Spleen (tissue), 11 donors: ENCODE measurements around the gene RNF123. TPM values are rescaled to one million over a fixed set of nuclear protein-coding genes. Genes with fewer than 3 reads are reported as not detected.
A peak's percentile ranks its signal among the peaks of the same experiment; 100 is the strongest.

Experiments used
- DNase-seq: peaks from one replicate; pipeline ENCODE4 v3.0.0-alpha.2; 2020
- H3K27ac ChIP-seq, 8 donors: fragments of 200-600 bp; sonication (generic) in 7 of 8; 1 replicate in 4 of 8; 2 replicates in 4 of 8; pipeline versions ENCODE4 v1.5.0 to v1.8.0; 2016 to 2021; ENCODE audit warnings: inconsistent platforms in 4 of 8, mild to moderate bottlenecking in 4 of 8, moderate library complexity in 1 of 8
- H3K27me3 ChIP-seq, 7 donors: fragments of 200-600 bp; sonication (generic) in 6 of 7; replicated peaks in 1 of 7; 1 replicate in 4 of 7; 2 replicates in 3 of 7; pipeline versions ENCODE4 v1.5.0 to v1.8.0; 2016 to 2021; ENCODE audit warnings: inconsistent platforms in 3 of 7, mild to moderate bottlenecking in 1 of 7
- H3K36me3 ChIP-seq, 6 donors: fragments of 200-600 bp; sonication (generic) in 5 of 6; 1 replicate in 4 of 6; 2 replicates in 2 of 6; pipeline versions ENCODE4 v1.5.0 to v1.8.0; 2016 to 2021; ENCODE audit warnings: inconsistent platforms in 2 of 6
- H3K4me1 ChIP-seq, 6 donors: fragments of 200-600 bp; sonication (generic) in 5 of 6; 1 replicate in 3 of 6; 2 replicates in 3 of 6; pipeline versions ENCODE4 v1.5.0 to v1.8.0; 2016 to 2021; ENCODE audit warnings: inconsistent platforms in 3 of 6
- H3K4me3 ChIP-seq, 8 donors: fragments of 200-600 bp; sonication (generic) in 7 of 8; 1 replicate in 4 of 8; 2 replicates in 4 of 8; pipeline versions ENCODE4 v1.5.0 to v1.8.0; 2016 to 2021; ENCODE audit warnings: inconsistent platforms in 4 of 8, mild to moderate bottlenecking in 4 of 8, moderate library complexity in 2 of 8
- H3K9me3 ChIP-seq, 8 donors: fragments of 200-600 bp; sonication (generic) in 7 of 8; 1 replicate in 4 of 8; 2 replicates in 4 of 8; pipeline versions ENCODE4 v1.5.0 to v1.8.0; 2016 to 2021; ENCODE audit warnings: inconsistent platforms in 4 of 8
- POLR2A ChIP-seq, 3 donors: fragments of 450-650 bp; IDR thresholded peaks; one replicate each; pipeline ENCODE4 v1.5.1; 2017; ENCODE audit warnings: antibody characterized with exemption in 3 of 3, mild to moderate bottlenecking in 1 of 3
- POLR2AphosphoS5 ChIP-seq, 3 donors: sonication (generic); formaldehyde crosslinking; IDR thresholded peaks; one replicate each; pipeline ENCODE4 v1.5.1; 2017; ENCODE audit warnings: antibody characterized with exemption in 3 of 3
- WGBS, 5 donors: extraction: QIAGEN DNeasy Blood & Tissue Kit in 3 of 5; methylation state at CpG; one replicate each; pipeline versions ENCODE4 v1.1.5 to v1.1.7; 2013 to 2018; 5-methylcytosine and 5-hydroxymethylcytosine counted together
- intact Hi-C: fragments of 100-400 bp; cut with DNase I; formaldehyde crosslinking; loops from one replicate; pipeline ENCODE4 v1.15.0; 2023; ENCODE audit warnings: low total_unique reads
- polyA plus RNA-seq, 3 donors: library from polyadenylated mRNA; stranded (reverse); fragments of 200-250 nt; gene quantifications; one replicate each; pipeline ENCODE4 v1.2.1, GENCODE V29; 2013
- total RNA-seq, 7 donors: library from RNA; depleted of rRNA in 3 of 7; stranded (reverse); fragments of >200 nt in 3 of 7; fragmentation: NEBNext Ultra II Directional in 4 of 7; extraction: Animal tissue kit (Norgen Biotek cat#: 25700) in 4 of 7; gene quantifications; one replicate each; pipeline versions ENCODE4 v1.1.0 to v1.2.1, GENCODE V29; 2016 to 2021
- TF ChIP-seq, protein P1 (sequence below), 11 experiments: fragments of 200-600 bp in 7 of 11; fragments of 450-650 bp in 4 of 11; sonication (generic) in 4 of 11; IDR thresholded peaks in 8 of 11; conservative IDR thresholded peaks in 3 of 11; 1 replicate in 7 of 11; 2 replicates in 4 of 11; pipeline versions ENCODE4 v1.4.0 to v1.8.0; 2016 to 2021; ENCODE audit warnings: antibody characterized with exemption in 11 of 11, inconsistent platforms in 4 of 11, mild to moderate bottlenecking in 1 of 11
- donor health status: healthy with polysubstance abuse.
- donor health status: DM: no; HTN: no; CAD: no; lungs with moderate emphysema.
- donor health status: DM: no; HTN: no; CAD: no.
- donor health status: Bipolar disorder and iron deficiency.
- donor health status: healthy.
- donor health status: DM: no; HTN: no; CAD: no.
- donor health status: DM: yes; HTN: yes; CAD: no.

Gene RNF123
- total and polyA plus RNA-seq, 10 donors = 11.6 to 57.5 (median 37.9) TPM

DNA sequence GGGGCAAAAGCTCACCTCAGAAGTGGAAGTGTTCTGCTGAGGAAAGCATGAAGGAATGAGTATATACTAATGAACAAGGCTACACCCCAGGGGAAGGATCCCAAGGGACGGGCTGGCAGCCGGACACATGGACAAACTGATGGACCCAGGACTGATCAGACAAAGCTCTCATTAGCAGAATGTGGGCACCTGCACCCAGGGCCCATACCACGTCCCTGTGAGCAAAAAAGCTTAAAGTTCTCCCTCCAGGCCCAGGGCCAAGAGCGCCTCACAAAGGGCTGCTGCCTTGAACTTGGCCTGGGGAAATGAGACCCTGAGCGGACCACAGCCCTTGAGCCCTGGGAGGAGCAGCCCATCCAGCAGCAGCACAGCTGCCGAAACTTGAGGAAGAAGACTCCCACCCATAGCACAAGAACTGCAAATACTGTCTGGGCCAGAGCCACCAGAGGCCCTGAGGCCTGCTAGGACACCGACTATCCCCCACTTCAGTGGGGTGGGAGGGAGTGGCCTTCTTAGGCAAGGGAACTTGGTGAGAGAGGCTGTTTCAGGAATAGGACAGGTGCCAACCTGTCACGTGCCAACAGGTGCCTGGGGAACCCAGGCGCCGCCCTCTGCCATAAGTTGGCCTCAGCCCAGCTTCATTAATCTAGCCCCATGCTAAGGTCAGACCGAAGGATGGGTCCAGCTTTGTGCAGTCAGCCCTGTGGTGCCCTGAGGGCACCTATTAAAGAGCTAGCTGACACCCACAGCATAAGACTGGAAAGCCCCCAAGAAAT, 36.7 kb downstream of the RNF123 start:
- Histone ChIP-seq H3K4me1 (peaks cover 15 to 51% (median 25%) of the 10 kb centered on the region in 6 donors), H3K36me3 (peaks cover 4 to 82% (median 45%) of the 10 kb centered on the region in 6 donors), H3K9me3 (no peaks in the 10 kb centered on the region), H3K4me3 (no peak overlapping the region), H3K27me3 (no peaks in the 10 kb centered on the region), H3K27ac (peak overlapping the region in 5 of 8 donors; percentile 43 to 98 (median 47))
- no peak for DNase-seq
- intact Hi-C loops = no loop called here
- TF ChIP-seq POLR2AphosphoS5 (IDR thresholded peaks at IDR 0.05) (peak in 1 of 3 donors; percentile 10), POLR2A (IDR thresholded peaks at IDR 0.05) (no peak)
- TF ChIP-seq, protein P1, sequence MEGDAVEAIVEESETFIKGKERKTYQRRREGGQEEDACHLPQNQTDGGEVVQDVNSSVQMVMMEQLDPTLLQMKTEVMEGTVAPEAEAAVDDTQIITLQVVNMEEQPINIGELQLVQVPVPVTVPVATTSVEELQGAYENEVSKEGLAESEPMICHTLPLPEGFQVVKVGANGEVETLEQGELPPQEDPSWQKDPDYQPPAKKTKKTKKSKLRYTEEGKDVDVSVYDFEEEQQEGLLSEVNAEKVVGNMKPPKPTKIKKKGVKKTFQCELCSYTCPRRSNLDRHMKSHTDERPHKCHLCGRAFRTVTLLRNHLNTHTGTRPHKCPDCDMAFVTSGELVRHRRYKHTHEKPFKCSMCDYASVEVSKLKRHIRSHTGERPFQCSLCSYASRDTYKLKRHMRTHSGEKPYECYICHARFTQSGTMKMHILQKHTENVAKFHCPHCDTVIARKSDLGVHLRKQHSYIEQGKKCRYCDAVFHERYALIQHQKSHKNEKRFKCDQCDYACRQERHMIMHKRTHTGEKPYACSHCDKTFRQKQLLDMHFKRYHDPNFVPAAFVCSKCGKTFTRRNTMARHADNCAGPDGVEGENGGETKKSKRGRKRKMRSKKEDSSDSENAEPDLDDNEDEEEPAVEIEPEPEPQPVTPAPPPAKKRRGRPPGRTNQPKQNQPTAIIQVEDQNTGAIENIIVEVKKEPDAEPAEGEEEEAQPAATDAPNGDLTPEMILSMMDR (IDR thresholded peaks at IDR 0.05 in 8 of 11, conservative IDR thresholded peaks at IDR 0.05 in 3 of 11) = no peak
- WGBS, 5 donors = 82 to 89% (median 88%) methylated on average over 9 to 11 of the region's 11 CpGs

DNA sequence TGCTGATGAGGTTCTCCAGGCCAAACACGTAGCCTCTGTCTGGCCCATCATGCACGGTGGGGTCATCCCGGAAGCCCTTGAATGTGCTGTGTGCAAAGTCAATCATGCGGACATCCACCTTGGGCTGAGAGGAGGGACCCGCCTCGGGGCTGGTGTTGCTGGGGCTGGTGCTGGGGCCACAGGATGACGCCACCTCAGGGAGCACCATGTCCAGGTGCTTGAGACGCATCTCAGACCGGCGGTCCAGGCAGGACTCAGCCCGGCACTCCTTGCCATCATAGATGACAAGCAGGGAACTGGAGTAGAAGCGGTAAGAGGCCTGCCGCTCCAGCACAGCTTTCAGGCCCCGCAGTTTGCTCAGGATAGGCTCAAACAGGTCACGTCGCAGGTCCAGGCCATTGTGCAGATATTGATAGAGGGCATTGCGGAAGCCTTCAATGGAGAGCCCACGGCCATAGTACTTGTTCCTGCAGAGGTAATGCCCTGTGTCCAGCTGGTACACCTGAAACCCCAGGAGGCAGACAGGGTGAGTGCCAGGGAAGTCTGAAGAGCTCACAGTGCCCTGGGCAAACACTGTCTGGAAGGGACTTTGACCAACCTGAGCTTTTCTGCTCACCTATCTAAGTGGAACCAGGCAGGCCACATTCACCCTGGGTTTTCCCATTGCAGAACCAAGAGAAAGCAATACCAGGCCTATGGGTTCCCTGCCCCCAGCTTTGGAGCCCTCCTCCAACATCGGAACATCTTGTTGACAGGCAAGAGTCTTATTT, 38.0 kb downstream of the RNF123 start:
- Histone ChIP-seq H3K9me3 (no peaks in the 10 kb centered on the region), H3K27me3 (no peaks in the 10 kb centered on the region), H3K36me3 (peaks cover 4 to 82% (median 44%) of the 10 kb centered on the region in 6 donors), H3K4me3 (no peak overlapping the region), H3K4me1 (peaks cover 12 to 38% (median 22%) of the 10 kb centered on the region in 6 donors), H3K27ac (peak overlapping the region in 5 of 8 donors; percentile 43 to 98 (median 47))
- TF ChIP-seq POLR2A (IDR thresholded peaks at IDR 0.05) = no peak
- peak in 2 of 3 donors; percentile 30 to 67 for TF ChIP-seq POLR2AphosphoS5 (IDR thresholded peaks at IDR 0.05)
- WGBS, 5 donors = 79 to 94% (median 89%) methylated on average over 4 to 19 of the region's 19 CpGs
- intact Hi-C loops = no loop called here
- DNase-seq = peak; percentile 81

DNA sequence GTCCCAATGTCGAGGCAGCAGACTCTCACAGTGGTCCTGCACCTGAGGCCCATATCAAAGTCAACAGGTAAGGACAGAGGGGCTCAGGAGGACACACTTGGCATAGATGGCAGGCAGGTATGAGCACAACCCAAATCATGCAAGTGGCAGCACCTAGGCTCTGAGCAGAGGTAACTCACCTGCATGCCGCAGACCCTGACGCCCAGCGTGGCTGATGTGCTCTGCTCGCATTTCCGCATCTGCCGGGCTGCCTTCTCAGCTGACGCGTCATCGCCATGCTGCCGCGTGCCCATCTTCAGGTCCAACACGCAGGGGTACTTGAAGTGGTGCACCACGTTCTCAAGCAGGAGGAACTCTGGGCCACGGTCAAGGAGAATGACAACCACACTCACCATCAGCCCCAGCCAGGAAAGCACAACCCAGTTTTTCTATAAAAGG, 38.6 kb downstream of the RNF123 start:
- Histone ChIP-seq H3K36me3 (peaks cover 4 to 82% (median 48%) of the 10 kb centered on the region in 6 donors), H3K9me3 (no peaks in the 10 kb centered on the region), H3K27ac (peak overlapping the region in 2 of 8 donors; percentile 98), H3K4me1 (peaks cover 6 to 32% (median 16%) of the 10 kb centered on the region in 6 donors), H3K4me3 (no peak overlapping the region), H3K27me3 (no peaks in the 10 kb centered on the region)
- whole genome bisulfite sequencing, 5 donors = 92 to 98% (median 95%) methylated on average over 12 to 15 of the region's 15 CpGs
- intact Hi-C loops = no loop called here
- DNase-seq = no peak
- TF ChIP-seq POLR2AphosphoS5 (IDR thresholded peaks at IDR 0.05) (peak in 2 of 3 donors; percentile 37 to 69), POLR2A (IDR thresholded peaks at IDR 0.05) (no peak)
- TF ChIP-seq, protein P1 (IDR thresholded peaks at IDR 0.05 in 8 of 11, conservative IDR thresholded peaks at IDR 0.05 in 3 of 11) = no peak

DNA sequence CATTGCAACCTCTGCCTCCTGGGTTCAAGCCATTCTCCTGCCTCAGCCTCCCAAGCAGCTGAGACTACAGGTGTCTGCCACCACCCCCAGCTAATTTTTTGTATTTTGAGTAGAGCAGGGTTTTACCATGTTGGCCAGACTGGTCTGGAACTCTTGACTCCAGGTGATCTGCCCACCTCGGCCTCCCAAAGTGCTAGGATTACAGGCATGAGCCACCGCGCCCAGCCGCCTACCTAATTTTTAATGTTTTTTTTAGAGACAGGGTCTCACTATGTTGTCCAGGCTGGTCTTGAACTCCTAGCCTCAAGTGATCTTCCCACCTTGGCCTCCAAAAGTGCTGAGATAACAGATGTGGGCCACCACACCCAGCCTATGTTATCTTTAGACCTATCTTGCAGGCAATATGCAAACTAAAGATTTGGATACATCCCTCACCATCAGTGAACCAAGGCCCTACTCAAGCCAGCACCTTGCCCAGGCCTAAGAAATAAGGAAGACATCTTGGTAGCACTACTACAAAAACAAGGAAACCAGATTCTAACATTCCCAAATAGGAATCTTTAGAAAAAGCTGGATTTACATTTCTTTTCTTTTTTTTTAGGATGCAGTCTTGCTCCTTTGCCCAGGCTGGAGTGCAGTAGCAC, 40.7 kb downstream of the RNF123 start:
- Histone ChIP-seq H3K9me3 (no peaks in the 10 kb centered on the region), H3K27me3 (no peaks in the 10 kb centered on the region), H3K4me1 (peaks cover 0 to 25% (median 10%) of the 10 kb centered on the region in 6 donors), H3K36me3 (peaks cover 4 to 100% (median 59%) of the 10 kb centered on the region in 6 donors), H3K27ac (no peak overlapping the region), H3K4me3 (no peak overlapping the region)
- intact Hi-C loops = no loop called here
- 94 to 100% (median 98%) methylated on average over 4 of the region's 4 CpGs for WGBS, 5 donors
- no peak for TF ChIP-seq POLR2A (IDR thresholded peaks at IDR 0.05)
- TF ChIP-seq, protein P1 (IDR thresholded peaks at IDR 0.05 in 8 of 11, conservative IDR thresholded peaks at IDR 0.05 in 3 of 11) = no peak
- TF ChIP-seq POLR2AphosphoS5 (IDR thresholded peaks at IDR 0.05) = no peak
- no peak for DNase-seq
